NAMALWA (cell line): Measurements from ENCODE around the gene ESYT1.

ENCODE experiments used
- DNase-seq: peaks from one replicate; pipeline ENCODE4 v3.0.0-alpha.2; 2015; ENCODE audit warnings: low spot score

The ESYT1 gene

DNA sequence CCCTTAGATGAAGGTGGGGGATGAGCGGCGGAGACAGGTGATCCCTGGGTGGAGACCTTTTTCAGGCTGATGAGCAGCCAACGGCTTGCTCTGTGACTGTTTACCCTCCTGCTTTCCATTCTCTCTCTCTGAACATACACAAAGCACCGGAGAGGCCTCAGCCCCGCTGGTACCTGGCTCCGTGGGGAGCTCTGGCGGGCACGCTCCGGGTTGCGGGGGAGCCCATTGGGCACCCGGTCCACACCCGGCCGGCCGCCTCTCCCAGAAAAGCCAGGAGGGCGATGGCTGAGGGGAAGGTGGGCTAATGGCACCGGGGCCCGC lies 60.7 kb downstream of the ESYT1 start:
- peak; percentile 35 for DNase-seq

DNA sequence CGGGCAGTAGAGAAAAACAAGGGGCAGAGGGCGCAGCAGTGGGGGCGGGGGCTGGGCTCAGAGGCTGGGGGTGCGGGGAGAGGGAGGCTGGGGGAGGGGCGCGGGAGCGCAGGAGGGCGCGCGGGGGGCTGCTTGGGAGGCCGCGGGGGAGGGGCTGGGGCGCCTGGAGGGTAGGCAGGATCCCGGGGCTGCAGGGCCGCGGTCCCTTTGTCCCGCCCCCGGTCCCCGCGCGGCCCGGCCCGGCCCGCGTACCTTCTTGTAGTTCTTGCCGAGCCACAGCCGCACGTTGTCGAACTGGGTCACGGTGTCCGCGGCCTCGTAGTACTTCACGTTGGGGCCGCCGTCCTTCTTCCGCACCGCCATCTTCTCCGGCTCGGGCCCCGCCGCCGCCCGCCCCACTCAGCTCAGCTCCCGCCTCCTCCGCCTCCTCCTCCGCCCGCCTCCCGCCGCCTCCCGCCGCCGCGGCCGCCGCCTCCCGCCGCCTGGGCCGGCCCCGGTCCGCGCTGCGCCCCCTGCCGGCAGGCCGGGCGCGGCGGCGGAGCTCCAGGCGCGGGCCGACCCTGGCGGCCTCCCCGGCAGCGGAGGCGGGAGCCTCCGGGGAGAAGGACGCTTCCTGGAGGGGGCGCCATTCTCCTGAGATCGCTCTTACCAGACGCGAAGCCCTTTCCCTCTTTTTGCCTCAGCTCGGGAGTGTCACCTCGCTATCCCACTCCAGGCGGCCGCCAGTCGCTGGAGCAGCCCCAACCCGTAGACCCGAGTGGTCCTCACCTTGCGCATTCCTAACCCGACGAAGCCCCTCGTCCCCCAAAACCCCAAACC lies 61.2 kb downstream of the ESYT1 start, which contains the start of gene SMARCC2:
Gene SMARCC2, minus strand, starts transcription at position 385 of the 819 bp plus-strand sequence. Its CDS starts 22 bp downstream, at position 363.
- DNase-seq = peak; percentile 84

DNA sequence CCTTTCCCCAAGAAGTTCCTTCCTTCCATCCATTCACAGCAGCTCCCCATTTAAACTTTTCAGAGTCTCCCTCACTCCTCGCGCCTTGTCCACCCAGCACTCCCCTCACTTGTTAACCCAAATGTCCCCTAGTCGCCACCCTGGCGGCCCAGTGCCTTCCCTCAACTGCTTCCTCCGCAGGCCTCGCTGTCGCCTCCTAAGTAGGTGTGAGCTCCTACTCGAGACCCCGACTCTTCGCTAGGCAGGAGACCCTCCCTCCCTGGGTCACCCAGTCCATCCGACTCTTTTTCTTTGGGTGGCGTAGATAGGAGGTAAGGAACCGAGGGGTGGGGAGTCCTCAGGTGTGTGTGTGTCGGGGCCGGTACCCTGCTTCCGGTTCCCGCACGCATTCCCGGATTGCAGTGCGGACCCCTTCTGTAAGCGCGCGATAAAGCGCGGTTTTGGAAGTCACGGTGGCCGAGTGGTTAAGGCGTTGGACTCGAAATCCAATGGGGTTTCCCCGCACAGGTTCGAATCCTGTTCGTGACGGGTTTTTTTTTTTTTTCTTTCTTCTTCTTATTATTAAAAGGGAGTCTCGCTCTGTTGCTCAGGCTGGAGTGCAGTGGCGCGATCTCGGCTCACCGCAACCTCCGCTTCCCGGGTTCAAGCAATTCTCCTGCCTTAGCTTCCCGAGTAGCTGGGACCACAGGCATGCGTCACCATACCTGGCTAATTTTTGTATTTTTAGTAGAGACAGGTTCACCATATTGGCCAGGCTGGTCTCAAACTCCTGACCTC lies 62.0 kb downstream of the ESYT1 start:
- DNase-seq = peak; percentile 90

DNA sequence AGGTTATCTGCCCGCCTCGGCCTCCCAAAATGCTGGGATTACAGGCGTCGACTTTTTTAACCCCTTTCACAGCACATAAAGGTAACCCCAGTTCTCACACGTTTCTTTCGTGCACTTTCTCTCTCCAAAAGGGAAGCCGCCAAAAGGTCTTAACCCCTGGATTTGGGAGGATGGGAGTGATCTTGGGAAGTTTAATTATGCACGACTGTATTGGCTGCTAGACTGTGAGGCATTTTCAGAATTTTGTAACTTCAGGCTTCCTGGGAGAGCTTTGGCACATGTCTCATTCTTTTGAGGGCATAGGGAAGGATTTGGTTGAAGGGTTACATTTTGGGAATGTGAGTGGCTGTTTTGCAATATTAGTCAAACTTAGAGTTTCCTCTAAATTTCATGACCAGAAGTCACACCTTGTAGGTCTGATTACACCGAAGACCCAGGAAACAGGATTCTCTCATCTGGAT lies 62.7 kb downstream of the ESYT1 start:
- DNase-seq = no peak

DNA sequence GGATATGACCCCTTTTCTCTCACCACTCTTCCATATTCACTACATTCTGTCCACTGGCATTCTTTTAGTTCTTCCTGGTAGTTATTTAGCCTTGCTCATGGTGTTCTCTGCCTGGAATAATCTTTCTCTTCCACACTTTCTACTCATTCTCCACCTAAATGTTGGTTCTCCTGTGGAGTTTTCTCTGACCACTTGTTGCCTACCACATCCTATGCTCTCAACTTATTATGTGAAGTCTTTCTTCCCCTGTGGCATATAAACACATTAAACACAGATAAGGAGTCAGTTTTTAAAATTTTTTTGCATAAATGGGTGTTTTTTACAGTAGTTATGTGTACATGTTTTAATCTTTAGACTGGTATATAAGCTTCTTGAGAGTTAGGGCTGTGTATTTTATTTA lies 64.5 kb downstream of the ESYT1 start:
- no peak for DNase-seq

DNA sequence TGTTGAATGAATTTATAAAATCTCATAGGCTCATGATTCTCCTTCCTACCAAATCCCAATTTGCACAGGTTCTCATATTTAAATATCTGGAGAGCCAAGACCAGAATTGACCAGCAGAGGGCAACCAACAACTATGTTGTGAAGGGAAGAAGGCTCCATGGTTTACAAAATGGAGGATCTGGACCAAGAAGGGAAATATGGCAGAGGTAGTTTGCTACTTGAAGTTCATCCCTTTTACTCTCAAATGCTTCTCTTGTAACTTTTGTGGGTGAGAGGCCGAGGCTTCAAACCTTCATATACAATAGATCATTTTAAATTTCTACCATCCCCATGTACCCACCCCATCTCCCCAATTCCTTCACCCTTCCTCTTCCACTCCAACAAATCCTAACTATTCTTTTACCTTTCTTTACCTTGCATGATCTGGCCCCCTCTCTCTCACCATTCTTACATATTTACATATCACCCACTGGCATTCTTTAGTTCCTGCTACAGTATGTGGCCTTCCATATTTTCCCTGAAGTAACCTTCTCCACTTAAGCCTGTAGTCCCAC lies 65.0 kb downstream of the ESYT1 start:
- peak; percentile 92 for DNase-seq
